IMR-90 (cell line): ENCODE measurements around the gene RUBCN.
"Not testable (repeated sequence)": the region's sequence is repeated elsewhere in the genome, so short reads cannot be mapped to it uniquely, and the experiment has no call there.

Source experiments
- BHLHE40 ChIP-seq: fragments of 150-350 bp; IDR thresholded peaks from 2 replicates; pipeline ENCODE4 v1.6.1; 2016; ENCODE audit warnings: mild to moderate bottlenecking, low read depth, low read length
- CEBPB ChIP-seq: IDR thresholded peaks from 2 replicates; pipeline ENCODE4 v1.6.1; 2012; ENCODE audit warnings: low read depth, low read length, improper control_type of control experiment
- CTCF ChIP-seq: conservative IDR thresholded peaks from 2 replicates; pipeline ENCODE4 v1.5.1; 2012; ENCODE audit warnings: mild to moderate bottlenecking, low read depth, low read length, improper control_type of control experiment
- FOS ChIP-seq: fragments of 150-350 bp; IDR thresholded peaks from 2 replicates; pipeline ENCODE4 v1.6.1; 2016; ENCODE audit warnings: low read depth, low read length
- MAZ ChIP-seq: IDR thresholded peaks from 2 replicates; pipeline ENCODE4 v1.6.1; 2012; ENCODE audit warnings: low read depth, mild to moderate bottlenecking, low read length, improper control_type of control experiment, moderate library complexity, borderline replicate concordance
- NFE2L2 ChIP-seq: fragments of 150-350 bp; IDR thresholded peaks from 2 replicates; pipeline ENCODE4 v1.6.1; 2016; ENCODE audit warnings: low read depth, mild to moderate bottlenecking, low read length
- POLR2A ChIP-seq: IDR thresholded peaks from 2 replicates; pipeline ENCODE4 v1.6.1; 2012; ENCODE audit warnings: mild to moderate bottlenecking, low read depth, low read length
- RAD21 ChIP-seq: IDR thresholded peaks from 2 replicates; pipeline ENCODE4 v1.6.1; 2012; ENCODE audit warnings: low read length, improper control_type of control experiment
- RCOR1 ChIP-seq: IDR thresholded peaks from 2 replicates; pipeline ENCODE4 v1.6.1; 2012; ENCODE audit warnings: mild to moderate bottlenecking, low read length, improper control_type of control experiment; ENCODE audit not compliant: insufficient replicate concordance
- RFX5 ChIP-seq: IDR thresholded peaks from 2 replicates; pipeline ENCODE4 v1.8.0; 2012; ENCODE audit warnings: low read depth, mild to moderate bottlenecking, low read length, moderate library complexity
- SMC3 ChIP-seq: fragments of 150-350 bp; IDR thresholded peaks from 2 replicates; pipeline ENCODE4 v1.6.1; 2016; ENCODE audit warnings: low read depth, mild to moderate bottlenecking, antibody characterized with exemption, low read length, moderate library complexity
- TF ChIP-seq, protein P1 (sequence below): fragments of 150-350 bp; IDR thresholded peaks from 2 replicates; pipeline ENCODE4 v1.6.1; 2017; ENCODE audit warnings: mild to moderate bottlenecking, antibody characterized with exemption, low read length, low read depth

DNA sequence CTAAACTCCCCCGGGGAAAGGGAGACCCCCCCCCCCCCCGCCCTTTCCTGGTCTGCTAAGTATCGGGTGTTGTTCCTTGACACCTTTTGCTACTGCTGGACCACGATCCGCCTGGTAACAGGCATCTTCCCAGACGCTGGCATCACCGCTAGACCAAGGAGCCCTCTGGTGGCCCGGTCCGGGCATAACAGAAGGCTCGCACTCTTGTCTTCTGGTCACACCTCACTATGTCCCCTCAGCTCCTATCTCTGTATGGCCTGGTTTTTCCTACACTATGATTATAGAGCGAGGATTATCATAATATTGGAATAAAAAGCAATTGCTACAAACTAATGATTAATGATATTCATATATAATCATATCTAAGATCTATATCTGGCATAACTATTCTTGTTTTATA lies 104.7 kb downstream of the RUBCN start:
- TF ChIP-seq RFX5, FOS, POLR2A, RCOR1, RAD21, BHLHE40, NFE2L2, CEBPB, MAZ: not testable (repeated sequence)
- TF ChIP-seq SMC3, result 0 out of 2 replicates have a peak, but pooled peaks have one; percentile 11
- TF ChIP-seq CTCF, result peak; percentile 25; the same call in 1 of the 2 replicates
- TF ChIP-seq, protein P1, sequence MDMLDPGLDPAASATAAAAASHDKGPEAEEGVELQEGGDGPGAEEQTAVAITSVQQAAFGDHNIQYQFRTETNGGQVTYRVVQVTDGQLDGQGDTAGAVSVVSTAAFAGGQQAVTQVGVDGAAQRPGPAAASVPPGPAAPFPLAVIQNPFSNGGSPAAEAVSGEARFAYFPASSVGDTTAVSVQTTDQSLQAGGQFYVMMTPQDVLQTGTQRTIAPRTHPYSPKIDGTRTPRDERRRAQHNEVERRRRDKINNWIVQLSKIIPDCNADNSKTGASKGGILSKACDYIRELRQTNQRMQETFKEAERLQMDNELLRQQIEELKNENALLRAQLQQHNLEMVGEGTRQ, result not testable (repeated sequence)
